Karpas-422 (cell line): ENCODE measurements around the gene COMMD1. TPM values are rescaled to one million over a fixed set of nuclear protein-coding genes. Genes with fewer than 3 reads are reported as not detected.

Source experiments
- DNase-seq: peaks from one replicate; pipeline ENCODE4 v3.0.0-alpha.2; 2015
- H2AFZ ChIP-seq: fragments of 200-600 bp; sonication (generic); 2 replicates; pipeline ENCODE4 v1.6.1; 2014; ENCODE audit warnings: antibody characterized with exemption, low read length, mixed read lengths
- H3K27ac ChIP-seq: fragments of 200-600 bp; sonication (generic); 2 replicates; pipeline ENCODE4 v1.5.1; 2014; ENCODE audit warnings: mild to moderate bottlenecking, low read length, moderate library complexity
- H3K27me3 ChIP-seq: fragments of 200-600 bp; sonication (generic); 2 replicates; pipeline ENCODE4 v1.6.1; 2014; ENCODE audit warnings: low read length, mixed read lengths
- H3K36me3 ChIP-seq: fragments of 200-600 bp; sonication (generic); 2 replicates; pipeline ENCODE4 v1.6.1; 2014; ENCODE audit warnings: low read length, mixed read lengths; ENCODE audit not compliant: insufficient read depth
- H3K4me1 ChIP-seq: fragments of 200-600 bp; sonication (generic); 2 replicates; pipeline ENCODE4 v1.6.1; 2014; ENCODE audit warnings: mild to moderate bottlenecking, low read length, mixed read lengths
- H3K4me2 ChIP-seq: fragments of 200-600 bp; sonication (generic); 2 replicates; pipeline ENCODE4 v1.6.1; 2014; ENCODE audit warnings: low read length, low read depth, mild to moderate bottlenecking; ENCODE audit not compliant: poor library complexity, severe bottlenecking
- H3K4me3 ChIP-seq: fragments of 200-600 bp; sonication (generic); 2 replicates; pipeline ENCODE4 v1.5.1; 2014; ENCODE audit warnings: mild to moderate bottlenecking, antibody characterized with exemption, low read length, mixed read lengths
- H3K79me2 ChIP-seq: fragments of 200-600 bp; sonication (generic); 2 replicates; pipeline ENCODE4 v1.6.1; 2014; ENCODE audit warnings: mild to moderate bottlenecking, low read length, mixed read lengths
- H3K9ac ChIP-seq: fragments of 200-600 bp; sonication (generic); 2 replicates; pipeline ENCODE4 v1.6.0; 2014; ENCODE audit warnings: low read length
- H3K9me2 ChIP-seq: fragments of 200-600 bp; sonication (generic), shearing (Covaris generic); replicated peaks from 2 replicates; pipeline ENCODE4 v1.6.0; 2014; ENCODE audit warnings: mild to moderate bottlenecking, low read length, moderate library complexity; ENCODE audit not compliant: insufficient read depth
- H3K9me3 ChIP-seq: fragments of 300-700, 200-600 bp; sonication (generic); 2 replicates; pipeline ENCODE4 v1.6.1; 2014; ENCODE audit warnings: low read length, mixed read lengths
- H4K20me1 ChIP-seq: fragments of 200-600 bp; sonication (generic); 2 replicates; pipeline ENCODE4 v1.6.1; 2014; ENCODE audit warnings: mild to moderate bottlenecking, antibody characterized with exemption, low read length, low read depth; ENCODE audit not compliant: insufficient read depth
- total RNA-seq: library from RNA; depleted of rRNA; stranded (reverse); fragments of >200 nt; shearing (Covaris generic); gene quantifications from 2 replicates; pipeline ENCODE4 v1.2.3, GENCODE V29; 2014; ENCODE audit warnings: low replicate concordance

Gene COMMD1
- total RNA-seq, 1 experiment from 2014 or later, result 33.3 TPM

DNA sequence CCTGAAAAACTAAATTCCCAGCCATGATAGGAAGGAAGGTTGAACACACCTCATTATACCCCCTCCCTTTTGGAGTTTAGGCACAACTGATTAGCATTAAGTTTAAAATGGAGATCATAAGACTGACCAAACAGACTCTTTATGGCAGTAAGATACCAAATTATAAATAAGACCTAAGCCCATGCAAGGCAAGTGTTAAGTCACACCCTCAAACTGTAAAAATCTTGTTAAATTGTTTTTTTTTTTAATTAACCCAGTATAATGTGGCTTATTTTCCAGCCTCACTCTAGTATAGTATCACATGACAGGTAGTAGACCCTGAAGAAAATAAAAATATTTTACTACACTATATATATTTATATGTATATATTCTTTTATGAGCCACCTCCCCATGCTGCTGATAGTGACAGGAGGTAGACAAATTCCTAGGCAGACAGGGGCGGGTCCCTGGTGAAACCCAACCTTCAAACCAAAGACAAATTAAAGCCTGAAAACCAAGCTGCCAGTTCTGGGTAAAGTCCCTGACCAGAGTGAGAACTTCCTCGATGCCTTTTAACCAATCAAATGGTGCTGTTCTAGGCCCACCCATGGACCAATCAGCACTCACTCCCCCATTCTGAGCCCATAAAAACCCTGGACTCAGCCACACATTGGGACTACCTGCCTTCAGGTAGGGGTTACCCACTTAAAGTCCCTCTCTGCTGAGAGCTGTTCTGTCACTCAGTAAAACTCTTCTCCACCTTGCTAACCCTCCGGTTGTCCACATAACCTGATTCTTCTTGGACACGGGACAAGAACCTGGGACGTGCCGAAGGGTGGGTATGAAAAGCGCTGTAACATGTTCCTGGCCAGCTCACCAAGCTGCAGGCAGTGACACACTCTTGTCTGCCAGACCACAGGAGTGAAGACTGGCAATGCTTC is 166.5 kb downstream of the COMMD1 start:
- no peak for DNase-seq
- H2AFZ ChIP-seq, result no peak overlapping the region
- H3K4me2 ChIP-seq, result no peak overlapping the region
- no peaks in the 10 kb centered on the region for H3K4me1 ChIP-seq
- 0 out of 2 replicates have a peak, but pooled peaks cover 11% of the 10 kb centered on the region for H4K20me1 ChIP-seq
- H3K9ac ChIP-seq, result no peak overlapping the region
- H3K4me3 ChIP-seq, result no peak overlapping the region
- no peaks in the 10 kb centered on the region for H3K9me3 ChIP-seq
- H3K27me3 ChIP-seq, result no peaks in the 10 kb centered on the region
- H3K27ac ChIP-seq, result no peak overlapping the region
- no peaks in the 10 kb centered on the region for H3K36me3 ChIP-seq
- H3K9me2 ChIP-seq, result no peaks in the 10 kb centered on the region
- no peaks in the 10 kb centered on the region for H3K79me2 ChIP-seq

DNA sequence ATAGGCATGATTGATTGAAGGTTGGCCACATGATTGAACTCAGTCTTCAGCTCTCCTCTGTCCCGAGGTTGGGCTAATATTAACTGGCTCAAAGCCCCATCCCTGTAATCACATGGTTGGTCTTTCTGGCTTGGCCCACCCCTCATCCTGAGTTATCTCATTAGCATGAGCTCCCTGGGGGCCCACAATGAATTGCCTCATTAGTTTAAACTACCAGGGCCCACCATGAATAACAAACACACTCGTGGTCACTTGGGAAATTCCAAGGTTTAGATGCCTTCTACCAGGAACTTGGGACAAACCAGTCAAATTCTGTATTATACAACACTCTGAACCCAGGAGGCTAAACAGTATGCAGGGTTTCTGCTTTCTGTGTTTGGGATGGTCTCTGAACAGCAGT is 168.8 kb downstream of the COMMD1 start:
- Histone ChIP-seq H3K9me3 (no peaks in the 10 kb centered on the region), H3K4me1 (no peaks in the 10 kb centered on the region)
- DNase-seq, result no peak

DNA sequence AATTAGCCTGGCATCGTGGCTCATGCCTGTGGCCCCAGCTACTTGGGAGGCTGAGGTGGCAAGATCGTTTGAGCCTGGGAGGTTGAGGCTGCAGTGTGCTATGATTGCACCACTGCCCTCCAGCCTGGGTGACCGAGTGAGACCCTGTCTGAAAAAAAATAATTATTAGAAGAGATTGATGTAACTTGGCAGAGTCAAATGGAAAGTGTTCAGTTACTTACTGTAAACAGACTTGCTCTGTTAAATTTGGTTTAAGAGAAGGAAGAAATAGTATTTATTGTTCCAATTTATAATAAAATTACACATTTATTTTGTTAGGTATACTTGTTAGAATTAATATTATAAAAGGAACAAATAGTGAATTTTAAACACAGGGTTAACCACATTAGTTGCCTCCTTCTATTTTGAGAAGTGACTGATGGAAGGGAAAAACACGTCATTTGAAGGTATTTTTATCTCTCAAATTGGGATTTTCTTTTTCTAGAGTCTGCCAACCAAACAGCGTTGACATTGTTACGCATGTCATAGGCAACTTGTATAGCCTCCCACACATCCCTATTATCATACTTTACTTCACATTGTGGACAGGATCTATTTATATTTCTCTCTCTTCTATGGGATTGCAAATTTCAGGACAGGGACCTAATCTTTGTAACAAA is 171.6 kb downstream of the COMMD1 start:
- no peak for DNase-seq

More for the DNA sequence above, 168.8 kb downstream of the COMMD1 start:
- Histone ChIP-seq H3K27me3 (no peaks in the 10 kb centered on the region), H4K20me1 (0 out of 2 replicates have a peak, but pooled peaks cover 7% of the 10 kb centered on the region), H3K36me3 (no peaks in the 10 kb centered on the region), H3K9ac (no peak overlapping the region), H3K27ac (no peak overlapping the region), H3K4me2 (no peak overlapping the region), H3K9me2 (no peaks in the 10 kb centered on the region), H2AFZ (no peak overlapping the region), H3K4me3 (no peak overlapping the region), H3K79me2 (no peaks in the 10 kb centered on the region)

DNA sequence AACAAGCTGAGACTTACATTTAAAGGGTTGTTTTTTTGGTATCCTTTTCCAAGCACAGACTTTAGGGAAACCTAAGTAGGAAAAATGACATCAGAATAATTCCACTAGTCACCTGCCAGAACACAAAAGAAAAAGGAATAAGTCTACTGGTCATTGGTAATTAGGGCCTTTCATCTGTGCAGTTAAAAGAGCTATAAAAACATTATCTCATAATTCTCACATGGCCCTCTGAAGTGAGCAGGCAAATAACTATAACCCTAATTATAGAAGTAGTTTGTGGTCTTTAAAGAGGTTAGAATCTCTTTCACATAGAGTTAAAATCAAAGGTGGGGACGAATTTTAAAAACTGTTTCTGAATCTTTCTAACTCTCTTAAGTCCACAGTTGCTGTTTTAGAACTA is 179.3 kb downstream of the COMMD1 start:
- H2AFZ ChIP-seq, result no peak overlapping the region
- H3K4me2 ChIP-seq, result no peak overlapping the region
- H3K79me2 ChIP-seq, result no peaks in the 10 kb centered on the region
- no peaks in the 10 kb centered on the region for H3K9me2 ChIP-seq
- H3K27ac ChIP-seq, result no peak overlapping the region
- no peaks in the 10 kb centered on the region for H3K27me3 ChIP-seq
- no peaks in the 10 kb centered on the region for H3K9me3 ChIP-seq
- no peaks in the 10 kb centered on the region for H3K4me1 ChIP-seq
- peaks cover 13% of the 10 kb centered on the region for H4K20me1 ChIP-seq
- DNase-seq, result no peak
- H3K9ac ChIP-seq, result no peak overlapping the region
- no peaks in the 10 kb centered on the region for H3K36me3 ChIP-seq
- H3K4me3 ChIP-seq, result no peak overlapping the region

More for the DNA sequence above, 171.6 kb downstream of the COMMD1 start:
- no peak overlapping the region for H3K9ac ChIP-seq
- H3K4me1 ChIP-seq, result no peaks in the 10 kb centered on the region
- H3K27ac ChIP-seq, result no peak overlapping the region
- no peak overlapping the region for H3K4me2 ChIP-seq
- no peaks in the 10 kb centered on the region for H3K79me2 ChIP-seq
- no peak overlapping the region for H3K4me3 ChIP-seq
- no peaks in the 10 kb centered on the region for H3K27me3 ChIP-seq
- no peaks in the 10 kb centered on the region for H3K36me3 ChIP-seq
- H3K9me2 ChIP-seq, result no peaks in the 10 kb centered on the region
- no peak overlapping the region for H2AFZ ChIP-seq
- H3K9me3 ChIP-seq, result no peaks in the 10 kb centered on the region
- peaks cover 12% of the 10 kb centered on the region for H4K20me1 ChIP-seq

DNA sequence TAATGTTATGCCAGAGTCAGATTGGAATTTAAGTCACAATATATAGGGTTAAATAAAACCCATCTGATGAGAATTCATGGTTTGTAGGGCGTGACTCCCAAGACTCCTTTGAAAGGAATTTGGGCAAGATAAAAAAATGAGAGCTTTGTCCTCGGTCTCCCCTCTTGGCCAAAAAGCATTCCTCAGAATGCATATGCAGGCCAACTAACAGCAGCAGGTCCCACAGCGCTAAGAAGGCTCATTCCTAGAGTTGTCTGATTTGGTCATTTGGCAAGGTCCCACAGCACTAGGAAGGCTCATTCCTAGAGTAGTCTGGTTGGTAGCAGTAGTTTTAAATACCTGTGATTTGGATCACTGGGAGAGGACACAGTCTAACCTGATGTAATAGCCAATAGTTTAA is 184.2 kb downstream of the COMMD1 start:
- no peak for DNase-seq
- Histone ChIP-seq H3K27me3 (no peaks in the 10 kb centered on the region), H3K9me3 (no peaks in the 10 kb centered on the region), H4K20me1 (peaks cover 13% of the 10 kb centered on the region; the same call in 1 of the 2 replicates), H3K9ac (no peak overlapping the region), H3K27ac (no peak overlapping the region), H3K79me2 (no peaks in the 10 kb centered on the region), H3K4me3 (no peak overlapping the region), H2AFZ (no peak overlapping the region), H3K36me3 (no peaks in the 10 kb centered on the region), H3K4me2 (no peak overlapping the region), H3K4me1 (no peaks in the 10 kb centered on the region), H3K9me2 (no peaks in the 10 kb centered on the region)

DNA sequence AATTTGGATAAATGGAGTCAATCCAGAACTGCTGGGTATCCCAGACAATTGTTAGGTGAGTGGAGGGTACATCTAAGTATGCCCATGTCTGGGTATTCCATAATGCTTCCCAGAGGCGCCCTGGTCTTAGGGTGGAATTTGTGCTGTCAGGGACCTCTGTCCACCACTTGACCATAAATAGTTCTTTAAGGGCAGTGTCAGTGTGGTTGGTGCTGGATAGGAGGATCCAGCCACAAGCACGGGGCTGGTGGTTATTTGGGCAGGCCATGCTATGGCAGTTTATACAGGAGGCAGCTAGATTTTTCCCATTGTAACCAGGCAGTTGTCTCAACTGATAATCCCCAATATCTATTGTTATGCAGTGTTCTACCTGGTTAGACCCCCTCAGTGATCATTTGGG is 186.0 kb downstream of the COMMD1 start:
- H3K36me3 ChIP-seq, result no peaks in the 10 kb centered on the region
- H3K4me3 ChIP-seq, result no peak overlapping the region
- no peak overlapping the region for H3K4me2 ChIP-seq
- no peak overlapping the region for H3K27ac ChIP-seq
- no peaks in the 10 kb centered on the region for H3K9me2 ChIP-seq
- H3K4me1 ChIP-seq, result no peaks in the 10 kb centered on the region
- no peak overlapping the region for H3K9ac ChIP-seq
- H3K9me3 ChIP-seq, result no peaks in the 10 kb centered on the region
- no peaks in the 10 kb centered on the region for H3K27me3 ChIP-seq
- no peak overlapping the region for H2AFZ ChIP-seq
- no peaks in the 10 kb centered on the region for H3K79me2 ChIP-seq
- H4K20me1 ChIP-seq, result peaks cover 13% of the 10 kb centered on the region; the same call in 1 of the 2 replicates
- no peak for DNase-seq

DNA sequence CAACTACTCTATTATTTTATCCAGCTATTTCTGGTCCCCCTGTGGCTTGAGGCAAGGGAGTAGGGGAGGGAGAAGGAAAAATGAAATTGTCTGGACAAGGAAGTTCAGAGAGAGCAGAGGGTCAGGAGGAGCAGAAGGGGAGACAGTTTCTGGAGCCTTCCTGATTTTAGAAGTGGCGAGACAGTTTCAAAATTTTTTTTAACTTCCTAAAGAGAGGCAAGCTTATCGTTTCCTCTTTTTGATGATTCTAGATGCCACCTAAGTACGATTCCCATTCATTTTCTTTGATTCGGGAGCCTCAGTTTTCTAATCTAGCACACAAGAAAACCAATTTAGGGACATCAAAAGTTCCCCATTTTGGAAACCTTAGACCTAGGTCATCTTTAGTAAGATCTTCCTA is 193.6 kb downstream of the COMMD1 start:
- H3K79me2 ChIP-seq, result no peaks in the 10 kb centered on the region
- H3K27me3 ChIP-seq, result no peaks in the 10 kb centered on the region
- H4K20me1 ChIP-seq, result 0 out of 2 replicates have a peak, but pooled peaks cover 15% of the 10 kb centered on the region
- no peak overlapping the region for H2AFZ ChIP-seq
- H3K27ac ChIP-seq, result no peak overlapping the region
- no peak overlapping the region for H3K9ac ChIP-seq
- no peaks in the 10 kb centered on the region for H3K9me3 ChIP-seq
- no peaks in the 10 kb centered on the region for H3K9me2 ChIP-seq
- H3K4me1 ChIP-seq, result peaks cover 20% of the 10 kb centered on the region
- peak overlapping the region; percentile 8 for H3K4me2 ChIP-seq
- no peaks in the 10 kb centered on the region for H3K36me3 ChIP-seq
- no peak overlapping the region for H3K4me3 ChIP-seq
- no peak for DNase-seq

DNA sequence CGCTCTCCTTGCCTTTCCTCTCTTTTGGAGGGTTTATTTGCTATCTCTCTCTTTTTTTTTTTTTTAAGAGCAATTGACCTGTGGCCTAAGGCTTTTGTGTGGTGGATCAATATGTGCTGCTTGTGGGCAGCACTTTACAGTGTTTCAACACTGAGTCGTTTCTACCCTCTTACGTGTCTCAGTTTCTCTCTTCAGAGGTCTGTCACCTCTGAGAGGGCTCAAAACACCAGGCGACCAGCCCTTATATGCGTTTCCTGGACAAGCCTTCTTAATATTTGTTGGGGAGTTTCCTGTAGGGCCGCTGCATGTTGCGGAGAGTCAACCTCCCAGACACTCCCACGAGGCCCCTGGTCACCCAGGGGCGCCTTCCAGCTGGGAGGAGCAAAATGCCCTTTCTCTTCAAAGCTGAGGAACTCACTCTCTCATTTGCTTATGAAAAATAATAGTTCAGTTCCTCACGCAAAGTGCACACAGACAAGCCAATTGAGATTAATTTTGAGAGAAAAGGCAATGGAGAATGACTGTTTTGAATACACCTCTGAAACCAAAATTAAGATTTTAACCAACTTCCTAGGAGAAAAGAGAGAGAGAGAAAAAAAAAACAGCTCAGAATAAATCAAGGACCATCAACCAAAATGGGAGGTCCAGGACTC is 194.2 kb downstream of the COMMD1 start:
- Histone ChIP-seq H3K27me3 (no peaks in the 10 kb centered on the region), H2AFZ (no peak overlapping the region), H3K27ac (no peak overlapping the region), H3K4me3 (no peak overlapping the region), H4K20me1 (0 out of 2 replicates have a peak, but pooled peaks cover 15% of the 10 kb centered on the region), H3K9me3 (no peaks in the 10 kb centered on the region), H3K4me1 (peaks cover 20% of the 10 kb centered on the region), H3K9me2 (no peaks in the 10 kb centered on the region), H3K36me3 (no peaks in the 10 kb centered on the region), H3K9ac (no peak overlapping the region), H3K4me2 (peak overlapping the region; percentile 8), H3K79me2 (no peaks in the 10 kb centered on the region)
- DNase-seq, result no peak
